ENCODE results near the gene TSPAN3. TPM values are rescaled to one million over a fixed set of nuclear protein-coding genes. Genes with fewer than 3 reads are reported as not detected.

The TSPAN3 gene
- total RNA-seq, 1 donor from 2014 or later = 60.8 TPM

GRCh38 chr15:77022646-77023575 is 48.0 kb downstream of the TSPAN3 start:
- no peak for ATAC-seq

- ATAC-seq = no peak
Measured at GRCh38 chr15:77021803-77022381, 49.0 kb downstream of the TSPAN3 start.

- no peak for ATAC-seq
Measured at GRCh38 chr15:77021088-77021481, 49.8 kb downstream of the TSPAN3 start.

- ATAC-seq = no peak
Measured at GRCh38 chr15:77020348-77021087, 50.4 kb downstream of the TSPAN3 start.

- no peak for ATAC-seq
Measured at GRCh38 chr15:77019521-77020331, 51.2 kb downstream of the TSPAN3 start.

GRCh38 chr15:77018796-77019505 is 52.0 kb downstream of the TSPAN3 start:
- no peak for ATAC-seq

GRCh38 chr15:77017761-77018720 is 52.9 kb downstream of the TSPAN3 start:
- ATAC-seq = no peak

- ATAC-seq = no peak
Measured at GRCh38 chr15:77017091-77017660, 53.7 kb downstream of the TSPAN3 start.

GRCh38 chr15:77016321-77016695 is 54.6 kb downstream of the TSPAN3 start:
- no peak for ATAC-seq

- ATAC-seq = no peak
Measured at GRCh38 chr15:77015646-77016320, 55.1 kb downstream of the TSPAN3 start.

GRCh38 chr15:77014132-77015081 is 56.5 kb downstream of the TSPAN3 start:
- peak; percentile 4 for ATAC-seq

- peak; percentile 48 for ATAC-seq
Measured at GRCh38 chr15:77013776-77014131, 57.2 kb downstream of the TSPAN3 start.

- no peak for ATAC-seq
Measured at GRCh38 chr15:77012868-77013267, 58.0 kb downstream of the TSPAN3 start.

- no peak for ATAC-seq
Measured at GRCh38 chr15:77012117-77012712, 58.7 kb downstream of the TSPAN3 start.

GRCh38 chr15:77010857-77011256 is 60.1 kb downstream of the TSPAN3 start:
- ATAC-seq = no peak

- no peak for ATAC-seq
Measured at GRCh38 chr15:77010312-77010686, 60.6 kb downstream of the TSPAN3 start.

GRCh38 chr15:77009646-77010311 is 61.1 kb downstream of the TSPAN3 start:
- ATAC-seq = peak; percentile 6

GRCh38 chr15:77009176-77009575 is 61.7 kb downstream of the TSPAN3 start:
- ATAC-seq = no peak

Measured in esophagus mucosa (tissue), 1 donor.